ENCODE results near the gene EARS2. TPM values are rescaled to one million over a fixed set of nuclear protein-coding genes. Genes with fewer than 3 reads are reported as not detected.
A peak's percentile ranks its signal among the peaks of the same experiment; 100 is the strongest.

Gene EARS2
- total RNA-seq, 4 donors from 2014 or later = 16.8 to 27.1 (median 20.7) TPM

GRCh38 chr16:23501291-23501690, 55.9 kb downstream of the EARS2 start:
- 51 to 67% methylated on average over 5 of the region's 5 CpGs for WGBS, 2 donors
- TF ChIP-seq POLR2A (IDR thresholded peaks at IDR 0.05) (no peak), CTCF (IDR thresholded peaks at IDR 0.05) (no peak)

GRCh38 chr16:23500862-23501225, 56.3 kb downstream of the EARS2 start:
- TF ChIP-seq CTCF (IDR thresholded peaks at IDR 0.05) (no peak), POLR2A (IDR thresholded peaks at IDR 0.05) (no peak)
- 42 to 47% methylated on average over 4 of the region's 4 CpGs for WGBS, 2 donors
- intact Hi-C loops (cut with DNase I; ENCODE audit: low total_unique reads) = no loop called here

More at GRCh38 chr16:23501291-23501690, 55.9 kb downstream of the EARS2 start:
- intact Hi-C loops (cut with DNase I; ENCODE audit: low total_unique reads) = no loop called here
- no peak for DNase-seq (ENCODE audit: low spot score in 2 of 2)
- H3K4me3 ChIP-seq (ENCODE audit: low read depth, poor library complexity, severe bottlenecking) = no peak overlapping the region

GRCh38 chr16:23500212-23500861, 56.8 kb downstream of the EARS2 start:
- 61 to 69% methylated on average over 19 to 20 of the region's 20 CpGs for WGBS, 2 donors
- TF ChIP-seq CTCF (IDR thresholded peaks at IDR 0.05) (no peak), POLR2A (IDR thresholded peaks at IDR 0.05) (no peak)
- H3K4me3 ChIP-seq (ENCODE audit: low read depth, poor library complexity, severe bottlenecking) = no peak overlapping the region
- peak in 1 of 2 donors; percentile 87 for DNase-seq (ENCODE audit: low spot score in 2 of 2)
- intact Hi-C loops (cut with DNase I; ENCODE audit: low total_unique reads) = no loop called here

More at GRCh38 chr16:23500862-23501225, 56.3 kb downstream of the EARS2 start:
- no peak for DNase-seq (ENCODE audit: low spot score in 2 of 2)
- H3K4me3 ChIP-seq (ENCODE audit: low read depth, poor library complexity, severe bottlenecking) = no peak overlapping the region

GRCh38 chr16:23499801-23500200, 57.3 kb downstream of the EARS2 start:
- no peak for DNase-seq (ENCODE audit: low spot score in 2 of 2)
- intact Hi-C loops (cut with DNase I; ENCODE audit: low total_unique reads) = no loop called here
- whole genome bisulfite sequencing, 2 donors = 66 to 67% methylated on average over 7 of the region's 7 CpGs
- no peak overlapping the region for H3K4me3 ChIP-seq (ENCODE audit: low read depth, poor library complexity, severe bottlenecking)
- no peak for TF ChIP-seq POLR2A (IDR thresholded peaks at IDR 0.05)

GRCh38 chr16:23498863-23499262, 58.3 kb downstream of the EARS2 start:
- intact Hi-C loops (cut with DNase I; ENCODE audit: low total_unique reads) = no loop called here
- no peak overlapping the region for H3K4me3 ChIP-seq (ENCODE audit: low read depth, poor library complexity, severe bottlenecking)
- TF ChIP-seq POLR2A (IDR thresholded peaks at IDR 0.05) = no peak
- no peak for TF ChIP-seq CTCF (IDR thresholded peaks at IDR 0.05)
- WGBS, 2 donors = 72 to 83% methylated on average over 11 of the region's 11 CpGs
- DNase-seq (ENCODE audit: low spot score in 2 of 2) = no peak

GRCh38 chr16:23497543-23497868, 59.6 kb downstream of the EARS2 start:
- intact Hi-C loops (cut with DNase I; ENCODE audit: low total_unique reads) = no loop called here
- TF ChIP-seq POLR2A (IDR thresholded peaks at IDR 0.05) = no peak
- TF ChIP-seq CTCF (IDR thresholded peaks at IDR 0.05) = no peak
- no peak for DNase-seq (ENCODE audit: low spot score in 2 of 2)
- H3K4me3 ChIP-seq (ENCODE audit: low read depth, poor library complexity, severe bottlenecking) = no peak overlapping the region
- WGBS, 2 donors = 50 to 54% methylated on average over 6 of the region's 6 CpGs

Measured in lower leg skin (tissue), 4 donors.